Mesendoderm (in vitro differentiated cells): Measurements from ENCODE around the gene ADORA2A.

ENCODE experiments used
- DNase-seq: peaks from one replicate; pipeline ENCODE4 v3.0.0; 2013
- H2AK5ac ChIP-seq: 2 replicates; pipeline ENCODE4 v1.6.1; 2013; ENCODE audit warnings: low read length, inconsistent platforms
- H2BK120ac ChIP-seq: 2 replicates; pipeline ENCODE4 v1.6.1; 2013; ENCODE audit warnings: low read depth, mild to moderate bottlenecking, low read length, moderate library complexity, mixed read lengths
- H2BK15ac ChIP-seq: replicated peaks from 2 replicates; pipeline ENCODE4 v1.6.1; 2013; ENCODE audit warnings: low read depth, mild to moderate bottlenecking, moderate library complexity
- H2BK5ac ChIP-seq: 2 replicates; pipeline ENCODE4 v1.6.1; 2013; ENCODE audit warnings: low read length, inconsistent platforms
- H3K18ac ChIP-seq: 2 replicates; pipeline ENCODE4 v1.6.1; 2013; ENCODE audit warnings: mild to moderate bottlenecking, low read length, mixed read lengths
- H3K23ac ChIP-seq: one replicate; pipeline ENCODE4 v1.6.1; 2013; ENCODE audit warnings: low read length
- H3K27ac ChIP-seq: 2 replicates; pipeline ENCODE4 v1.5.1; 2013; ENCODE audit warnings: low read depth, mild to moderate bottlenecking, inconsistent platforms, low read length, moderate library complexity
- H3K27me3 ChIP-seq: 2 replicates; pipeline ENCODE4 v1.6.1; 2013; ENCODE audit warnings: low read length, control low read depth, mild to moderate bottlenecking, inconsistent platforms; ENCODE audit not compliant: insufficient read depth, poor library complexity
- H3K36me3 ChIP-seq: 2 replicates; pipeline ENCODE4 v1.6.1; 2013; ENCODE audit warnings: low read length, inconsistent platforms; ENCODE audit not compliant: control insufficient read depth, insufficient read depth
- H3K4ac ChIP-seq: one replicate; pipeline ENCODE4 v1.6.1; 2013; ENCODE audit warnings: low read depth, mild to moderate bottlenecking, low read length, moderate library complexity
- H3K4me1 ChIP-seq: 2 replicates; pipeline ENCODE4 v1.6.1; 2013; ENCODE audit warnings: low read depth, low read length, inconsistent platforms; ENCODE audit not compliant: control insufficient read depth
- H3K4me2 ChIP-seq: 2 replicates; pipeline ENCODE4 v1.6.1; 2013; ENCODE audit warnings: low read length
- H3K4me3 ChIP-seq: 2 replicates; pipeline ENCODE4 v1.5.1; 2013; ENCODE audit warnings: mild to moderate bottlenecking, low read length
- H3K56ac ChIP-seq: one replicate; pipeline ENCODE4 v1.6.1; 2013; ENCODE audit warnings: low read length
- H3K79me1 ChIP-seq: 2 replicates; pipeline ENCODE4 v1.6.1; 2013; ENCODE audit warnings: low read length, inconsistent platforms
- H3K79me2 ChIP-seq: 2 replicates; pipeline ENCODE4 v1.6.1; 2013; ENCODE audit warnings: mild to moderate bottlenecking, low read length; ENCODE audit not compliant: control insufficient read depth, insufficient read depth
- H3K9ac ChIP-seq: 2 replicates; pipeline ENCODE4 v1.6.1; 2013; ENCODE audit warnings: low read length, inconsistent platforms
- H4K5ac ChIP-seq: one replicate; pipeline ENCODE4 v1.6.1; 2013; ENCODE audit warnings: low read length
- H4K8ac ChIP-seq: one replicate; pipeline ENCODE4 v1.6.1; 2013; ENCODE audit warnings: low read depth, mild to moderate bottlenecking, control low read depth, low read length, moderate library complexity
- WGBS: extraction: QIAGEN DNeasy Blood & Tissue Kit; methylation state at CpG from one replicate; pipeline ENCODE4 v1.1.7; 2013; ENCODE audit warnings: low lambda C conversion rate, missing lambda C conversion rate; ENCODE audit not compliant: insufficient coverage; ENCODE audit errors: extremely low coverage; 5-methylcytosine and 5-hydroxymethylcytosine counted together

ADORA2A gene

DNA sequence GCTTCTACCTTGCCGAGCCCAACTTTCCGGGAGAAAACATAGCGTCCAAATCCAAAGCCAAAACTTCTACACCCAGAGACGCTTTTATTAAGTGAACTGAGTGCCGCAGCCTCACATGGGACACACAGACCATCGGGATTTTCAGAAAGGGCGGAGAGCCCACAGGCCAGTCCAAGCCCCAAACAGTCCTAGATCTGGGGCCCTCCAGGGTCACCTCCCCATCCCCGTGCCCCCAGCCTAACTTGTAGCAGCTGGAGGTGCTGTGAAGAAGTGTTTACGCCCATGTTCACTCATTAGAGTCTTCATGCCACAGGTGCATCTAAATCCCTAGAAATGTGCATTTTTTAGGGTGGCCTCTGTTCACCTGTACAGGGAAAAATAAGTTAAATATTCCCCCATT is 14.1 kb upstream of the ADORA2A start:
- Histone ChIP-seq H3K4me1 (no peaks in the 10 kb centered on the region), H3K27ac (no peak overlapping the region), H3K79me1 (peaks cover under 1% of the 10 kb centered on the region), H4K5ac (no peak overlapping the region), H4K8ac (no peak overlapping the region), H2BK5ac (no peak overlapping the region), H3K56ac (no peak overlapping the region), H3K79me2 (no peaks in the 10 kb centered on the region), H2AK5ac (no peak overlapping the region), H3K4ac (no peak overlapping the region), H3K9ac (no peak overlapping the region), H3K27me3 (no peaks in the 10 kb centered on the region), H2BK120ac (no peak overlapping the region), H3K18ac (no peak overlapping the region), H3K36me3 (peaks cover 6% of the 10 kb centered on the region), H3K4me2 (no peak overlapping the region), H3K23ac (no peak overlapping the region), H2BK15ac (no peak overlapping the region), H3K4me3 (no peak overlapping the region)
- DNase-seq = no peak
- WGBS = no CpG with 5 or more reads among the region's 9 CpGs

DNA sequence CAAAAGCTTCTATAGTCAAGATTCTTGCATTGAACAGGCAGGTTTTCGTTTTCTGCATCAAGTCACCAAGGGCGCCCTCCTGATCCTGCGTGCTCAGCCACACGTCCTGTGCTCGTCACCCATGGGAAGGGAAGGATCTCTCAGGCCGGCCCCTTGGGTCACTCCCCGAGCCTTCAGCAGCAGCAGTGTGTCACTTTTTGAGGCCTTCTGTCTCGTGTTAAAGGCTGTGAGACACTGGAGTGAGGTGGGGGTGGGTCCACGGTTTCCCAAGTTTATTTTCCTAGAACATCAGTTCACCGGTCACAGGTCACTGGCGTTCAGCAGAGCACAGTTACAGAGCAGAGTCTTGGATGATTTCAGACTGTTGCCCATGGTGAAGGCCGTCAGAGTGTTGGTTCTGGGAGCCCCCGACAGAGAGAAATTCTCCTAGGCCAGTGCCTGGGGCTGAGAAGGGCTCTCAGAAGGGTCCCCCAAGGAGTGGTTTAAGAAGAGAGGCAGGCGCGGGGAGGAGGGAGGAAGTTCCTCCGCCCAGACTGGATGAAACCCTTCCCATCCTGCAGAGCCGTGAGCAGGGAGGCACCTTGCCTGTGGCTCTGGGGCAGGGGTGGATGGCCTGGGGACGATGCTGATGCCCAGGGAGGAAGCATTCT is 13.5 kb upstream of the ADORA2A start:
- Histone ChIP-seq H3K23ac (no peak overlapping the region), H3K56ac (no peak overlapping the region), H2BK120ac (no peak overlapping the region), H3K79me2 (no peaks in the 10 kb centered on the region), H3K27me3 (no peaks in the 10 kb centered on the region), H3K9ac (no peak overlapping the region), H3K18ac (no peak overlapping the region), H3K79me1 (no peaks in the 10 kb centered on the region), H2AK5ac (no peak overlapping the region), H3K27ac (no peak overlapping the region), H3K4me2 (no peak overlapping the region), H2BK15ac (no peak overlapping the region), H3K4me1 (no peaks in the 10 kb centered on the region), H2BK5ac (no peak overlapping the region), H4K8ac (no peak overlapping the region), H3K4ac (no peak overlapping the region), H3K4me3 (no peak overlapping the region), H3K36me3 (peaks cover 6% of the 10 kb centered on the region), H4K5ac (no peak overlapping the region)
- DNase-seq = no peak
- WGBS = no CpG with 5 or more reads among the region's 18 CpGs

DNA sequence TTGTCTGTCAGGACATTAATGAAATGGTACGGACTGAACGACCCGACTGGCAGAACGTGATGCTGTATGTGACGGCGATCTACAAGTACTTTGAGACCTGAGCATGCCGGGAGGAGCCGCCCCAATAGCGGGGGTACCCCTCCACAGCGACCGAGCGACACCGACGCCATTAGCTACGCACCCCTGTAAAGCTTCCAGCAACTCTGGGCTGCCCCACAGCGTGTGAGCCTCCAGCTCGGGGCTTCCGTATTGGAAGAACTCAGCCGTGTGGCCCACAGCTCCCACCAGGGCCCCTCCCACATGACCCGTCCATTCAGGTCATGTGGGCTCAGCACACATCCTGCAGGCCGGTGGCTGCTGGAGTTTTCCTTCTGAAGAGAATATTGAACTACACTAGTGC is 12.9 kb upstream of the ADORA2A start:
- no peak overlapping the region for H3K23ac ChIP-seq
- H2BK5ac ChIP-seq = no peak overlapping the region
- H2BK120ac ChIP-seq = no peak overlapping the region
- H3K4me1 ChIP-seq = no peaks in the 10 kb centered on the region
- H3K27me3 ChIP-seq = no peaks in the 10 kb centered on the region
- H2AK5ac ChIP-seq = no peak overlapping the region
- H2BK15ac ChIP-seq = no peak overlapping the region
- no peak overlapping the region for H3K27ac ChIP-seq
- no peak overlapping the region for H4K5ac ChIP-seq
- no peaks in the 10 kb centered on the region for H3K79me2 ChIP-seq
- H3K4me3 ChIP-seq = no peak overlapping the region
- H3K9ac ChIP-seq = no peak overlapping the region
- DNase-seq = no peak
- H3K56ac ChIP-seq = no peak overlapping the region
- no peak overlapping the region for H3K4me2 ChIP-seq
- H3K18ac ChIP-seq = no peak overlapping the region
- peaks cover 6% of the 10 kb centered on the region for H3K36me3 ChIP-seq
- no peak overlapping the region for H3K4ac ChIP-seq
- WGBS = no CpG with 5 or more reads among the region's 21 CpGs
- no peak overlapping the region for H4K8ac ChIP-seq
- no peaks in the 10 kb centered on the region for H3K79me1 ChIP-seq

DNA sequence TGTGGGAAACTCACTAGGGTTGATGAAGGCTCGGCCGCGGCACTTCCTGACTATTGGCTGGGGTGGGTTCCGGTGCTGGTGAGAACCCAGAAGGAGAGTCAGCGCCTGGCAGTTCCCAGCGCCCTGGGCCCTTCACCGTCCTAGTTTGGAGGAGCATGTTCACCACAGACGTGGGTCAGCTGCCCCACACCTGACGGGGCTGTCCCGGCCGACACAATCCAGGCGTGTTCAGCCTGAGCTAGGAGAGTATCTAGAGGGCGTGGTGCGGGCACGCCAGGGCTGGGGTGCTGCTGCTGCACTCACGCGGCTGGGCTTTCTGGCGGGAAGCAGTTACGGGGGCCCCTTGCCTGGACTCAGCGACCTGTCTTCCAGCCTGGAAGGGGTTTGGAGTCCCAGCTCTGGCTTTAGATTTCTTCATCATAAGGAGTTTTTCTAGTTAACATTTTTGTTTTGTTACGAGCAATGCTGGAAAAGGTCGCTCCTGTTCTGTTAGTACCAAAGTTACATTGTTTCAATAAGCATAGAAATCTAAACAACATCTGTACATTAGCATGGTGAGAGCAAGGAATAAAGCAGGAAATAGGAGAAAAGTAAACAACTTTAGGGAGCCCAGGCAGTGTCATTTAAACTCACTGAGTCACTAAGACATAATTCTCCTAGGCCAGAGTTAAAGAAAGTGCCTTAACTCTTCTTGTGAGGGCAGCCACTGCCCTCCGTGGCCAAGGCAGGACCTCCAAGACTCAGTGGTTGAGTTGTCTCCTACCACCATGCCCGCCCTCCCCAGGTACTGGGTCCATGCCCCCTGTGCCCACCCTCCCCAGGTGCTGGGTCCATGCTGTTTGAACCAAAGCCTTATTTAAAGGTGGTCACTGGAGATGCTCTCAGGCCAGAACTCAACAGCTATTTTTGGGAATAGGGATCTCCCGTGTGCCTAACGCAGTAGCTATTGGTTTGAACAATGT is 12.1 kb upstream of the ADORA2A start:
- H3K4me3 ChIP-seq = no peak overlapping the region
- H2AK5ac ChIP-seq = no peak overlapping the region
- H3K56ac ChIP-seq = no peak overlapping the region
- H3K4me2 ChIP-seq = no peak overlapping the region
- H3K23ac ChIP-seq = no peak overlapping the region
- H2BK120ac ChIP-seq = no peak overlapping the region
- no peaks in the 10 kb centered on the region for H3K79me1 ChIP-seq
- H3K27ac ChIP-seq = no peak overlapping the region
- H3K9ac ChIP-seq = no peak overlapping the region
- H3K27me3 ChIP-seq = no peaks in the 10 kb centered on the region
- no CpG with 5 or more reads among the region's 26 CpGs for WGBS
- no peak overlapping the region for H2BK15ac ChIP-seq
- no peak overlapping the region for H2BK5ac ChIP-seq
- no peak overlapping the region for H4K8ac ChIP-seq
- H3K18ac ChIP-seq = no peak overlapping the region
- H3K4me1 ChIP-seq = no peaks in the 10 kb centered on the region
- H3K79me2 ChIP-seq = no peaks in the 10 kb centered on the region
- H3K36me3 ChIP-seq = peaks cover 6% of the 10 kb centered on the region
- no peak for DNase-seq
- no peak overlapping the region for H3K4ac ChIP-seq
- H4K5ac ChIP-seq = no peak overlapping the region

DNA sequence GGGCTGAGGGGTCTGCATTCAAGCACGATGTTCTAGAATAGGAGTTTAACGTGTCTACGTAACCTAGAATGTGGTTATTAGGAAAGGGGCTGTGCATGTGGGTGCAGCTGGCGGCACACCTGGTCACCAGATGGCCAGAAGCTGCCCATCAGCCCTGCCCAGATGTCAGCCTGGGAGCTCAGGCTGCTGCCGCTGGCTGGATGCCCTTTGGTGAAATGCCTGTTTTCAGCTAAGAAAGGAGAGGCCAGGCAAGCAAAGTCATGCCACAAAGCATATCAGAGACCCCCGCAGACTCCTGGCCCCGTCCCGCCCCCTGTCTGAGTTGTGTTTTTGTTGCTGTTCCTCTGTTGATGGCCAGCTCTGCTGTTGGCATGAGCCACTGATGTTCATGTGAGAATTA is 11.3 kb upstream of the ADORA2A start:
- Histone ChIP-seq H2AK5ac (no peak overlapping the region), H3K79me1 (no peaks in the 10 kb centered on the region), H4K8ac (no peak overlapping the region), H3K4me1 (no peaks in the 10 kb centered on the region), H3K4me2 (no peak overlapping the region), H2BK120ac (no peak overlapping the region), H3K36me3 (peaks cover 6% of the 10 kb centered on the region), H3K27ac (no peak overlapping the region), H3K27me3 (no peaks in the 10 kb centered on the region), H2BK15ac (no peak overlapping the region), H3K4me3 (no peak overlapping the region), H3K18ac (no peak overlapping the region), H3K9ac (no peak overlapping the region), H3K56ac (no peak overlapping the region), H3K4ac (no peak overlapping the region), H4K5ac (no peak overlapping the region), H2BK5ac (no peak overlapping the region), H3K79me2 (no peaks in the 10 kb centered on the region), H3K23ac (no peak overlapping the region)
- DNase-seq = no peak
- no CpG with 5 or more reads among the region's 8 CpGs for WGBS
